ENCODE data around the gene VAV2. TPM values are rescaled to one million over a fixed set of nuclear protein-coding genes. Genes with fewer than 3 reads are reported as not detected.

The VAV2 gene, protein sequence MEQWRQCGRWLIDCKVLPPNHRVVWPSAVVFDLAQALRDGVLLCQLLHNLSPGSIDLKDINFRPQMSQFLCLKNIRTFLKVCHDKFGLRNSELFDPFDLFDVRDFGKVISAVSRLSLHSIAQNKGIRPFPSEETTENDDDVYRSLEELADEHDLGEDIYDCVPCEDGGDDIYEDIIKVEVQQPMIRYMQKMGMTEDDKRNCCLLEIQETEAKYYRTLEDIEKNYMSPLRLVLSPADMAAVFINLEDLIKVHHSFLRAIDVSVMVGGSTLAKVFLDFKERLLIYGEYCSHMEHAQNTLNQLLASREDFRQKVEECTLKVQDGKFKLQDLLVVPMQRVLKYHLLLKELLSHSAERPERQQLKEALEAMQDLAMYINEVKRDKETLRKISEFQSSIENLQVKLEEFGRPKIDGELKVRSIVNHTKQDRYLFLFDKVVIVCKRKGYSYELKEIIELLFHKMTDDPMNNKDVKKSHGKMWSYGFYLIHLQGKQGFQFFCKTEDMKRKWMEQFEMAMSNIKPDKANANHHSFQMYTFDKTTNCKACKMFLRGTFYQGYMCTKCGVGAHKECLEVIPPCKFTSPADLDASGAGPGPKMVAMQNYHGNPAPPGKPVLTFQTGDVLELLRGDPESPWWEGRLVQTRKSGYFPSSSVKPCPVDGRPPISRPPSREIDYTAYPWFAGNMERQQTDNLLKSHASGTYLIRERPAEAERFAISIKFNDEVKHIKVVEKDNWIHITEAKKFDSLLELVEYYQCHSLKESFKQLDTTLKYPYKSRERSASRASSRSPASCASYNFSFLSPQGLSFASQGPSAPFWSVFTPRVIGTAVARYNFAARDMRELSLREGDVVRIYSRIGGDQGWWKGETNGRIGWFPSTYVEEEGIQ
- total RNA-seq (6.7 and 10.8 TPM in 2 replicates), polyA plus RNA-seq (15.3 and 18.3 TPM in 2 replicates)

DNA sequence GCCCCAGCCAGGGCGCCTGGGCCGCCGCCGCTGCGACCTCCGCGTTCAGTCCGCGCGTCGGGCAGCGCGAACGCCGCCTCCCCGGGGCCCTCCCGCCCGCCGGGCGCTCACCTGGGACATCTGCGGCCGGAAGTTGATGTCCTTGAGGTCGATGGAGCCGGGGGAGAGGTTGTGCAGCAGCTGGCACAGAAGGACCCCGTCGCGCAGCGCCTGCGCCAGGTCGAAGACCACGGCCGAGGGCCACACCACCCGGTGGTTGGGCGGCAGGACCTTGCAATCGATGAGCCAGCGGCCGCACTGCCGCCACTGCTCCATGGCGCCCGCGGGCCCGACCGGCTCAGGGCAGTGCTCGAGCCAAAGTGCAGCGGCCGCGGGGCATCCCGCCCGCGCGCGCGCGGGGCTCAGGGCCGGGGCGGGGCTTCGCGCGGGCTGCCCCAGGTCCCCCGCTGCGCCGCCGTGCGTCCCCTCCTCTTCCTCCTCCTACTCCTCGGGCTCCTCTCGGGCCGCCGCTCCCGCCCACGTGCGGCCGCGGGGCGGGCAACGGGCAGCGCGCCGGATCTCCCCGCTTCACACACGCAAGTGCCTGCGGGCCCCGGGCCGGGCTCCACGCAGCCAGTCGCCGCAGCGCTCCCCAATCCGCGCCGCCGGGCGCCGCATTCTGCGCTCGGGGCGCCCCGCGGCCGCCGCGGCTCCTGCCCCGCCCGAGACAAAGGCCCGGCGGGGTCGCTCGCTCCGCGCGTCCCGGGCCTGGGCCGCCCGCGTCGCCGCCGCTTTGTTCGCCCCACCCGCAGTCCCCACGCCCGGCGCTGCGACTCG is at the start of gene VAV2:
VAV2 (minus strand) TSS at position 361 of the 816 bp plus-strand sequence; CDS start at position 315, 46 bp downstream.
- DNase-seq (ENCODE audit: low read depth in 1 of 2, low spot score in 1 of 2) = peak; percentile 72
- H3K27ac ChIP-seq = no peak within 1 kb of the TSS
- no peaks in the 10 kb centered on the region for H3K9me3 ChIP-seq (ENCODE audit: low read depth)
- H3K4me3 ChIP-seq = peak within 1 kb of the TSS; percentile 91
- no peaks in the 10 kb centered on the region for H3K27me3 ChIP-seq
- peaks cover 5% of the 10 kb centered on the region for H3K4me1 ChIP-seq (ENCODE audit: low read depth)
- TF ChIP-seq, protein P1, sequence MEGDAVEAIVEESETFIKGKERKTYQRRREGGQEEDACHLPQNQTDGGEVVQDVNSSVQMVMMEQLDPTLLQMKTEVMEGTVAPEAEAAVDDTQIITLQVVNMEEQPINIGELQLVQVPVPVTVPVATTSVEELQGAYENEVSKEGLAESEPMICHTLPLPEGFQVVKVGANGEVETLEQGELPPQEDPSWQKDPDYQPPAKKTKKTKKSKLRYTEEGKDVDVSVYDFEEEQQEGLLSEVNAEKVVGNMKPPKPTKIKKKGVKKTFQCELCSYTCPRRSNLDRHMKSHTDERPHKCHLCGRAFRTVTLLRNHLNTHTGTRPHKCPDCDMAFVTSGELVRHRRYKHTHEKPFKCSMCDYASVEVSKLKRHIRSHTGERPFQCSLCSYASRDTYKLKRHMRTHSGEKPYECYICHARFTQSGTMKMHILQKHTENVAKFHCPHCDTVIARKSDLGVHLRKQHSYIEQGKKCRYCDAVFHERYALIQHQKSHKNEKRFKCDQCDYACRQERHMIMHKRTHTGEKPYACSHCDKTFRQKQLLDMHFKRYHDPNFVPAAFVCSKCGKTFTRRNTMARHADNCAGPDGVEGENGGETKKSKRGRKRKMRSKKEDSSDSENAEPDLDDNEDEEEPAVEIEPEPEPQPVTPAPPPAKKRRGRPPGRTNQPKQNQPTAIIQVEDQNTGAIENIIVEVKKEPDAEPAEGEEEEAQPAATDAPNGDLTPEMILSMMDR (IDR thresholded peaks at IDR 0.05; ENCODE audit: low read depth, low read length) = no peak
- H3K36me3 ChIP-seq = no peaks in the 10 kb centered on the region

DNA sequence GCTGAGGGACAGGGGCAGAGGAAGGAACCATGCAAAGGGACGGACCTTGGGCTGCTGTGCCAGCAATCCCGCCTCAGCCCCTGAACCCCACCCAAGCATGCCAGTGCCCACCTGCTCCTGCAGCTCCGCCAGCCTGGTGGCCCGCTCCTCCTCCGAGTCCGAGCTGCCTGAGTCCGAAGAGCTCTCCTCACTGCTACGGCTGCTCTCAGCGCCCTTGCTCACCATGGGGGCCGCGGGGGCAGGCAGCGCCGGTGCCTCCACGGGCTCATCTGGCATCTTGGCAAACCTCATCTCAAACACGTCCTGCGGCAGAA is 49.5 kb upstream of the VAV2 start:
- Histone ChIP-seq H3K9me3 (ENCODE audit: low read depth) (no peaks in the 10 kb centered on the region), H3K4me3 (no peak overlapping the region), H3K4me1 (ENCODE audit: low read depth) (no peaks in the 10 kb centered on the region), H3K36me3 (peaks cover 32% of the 10 kb centered on the region), H3K27ac (no peak overlapping the region), H3K27me3 (no peaks in the 10 kb centered on the region)
- no peak for DNase-seq (ENCODE audit: low read depth in 1 of 2, low spot score in 1 of 2)
- TF ChIP-seq, protein P1 (IDR thresholded peaks at IDR 0.05; ENCODE audit: low read depth, low read length) = no peak

DNA sequence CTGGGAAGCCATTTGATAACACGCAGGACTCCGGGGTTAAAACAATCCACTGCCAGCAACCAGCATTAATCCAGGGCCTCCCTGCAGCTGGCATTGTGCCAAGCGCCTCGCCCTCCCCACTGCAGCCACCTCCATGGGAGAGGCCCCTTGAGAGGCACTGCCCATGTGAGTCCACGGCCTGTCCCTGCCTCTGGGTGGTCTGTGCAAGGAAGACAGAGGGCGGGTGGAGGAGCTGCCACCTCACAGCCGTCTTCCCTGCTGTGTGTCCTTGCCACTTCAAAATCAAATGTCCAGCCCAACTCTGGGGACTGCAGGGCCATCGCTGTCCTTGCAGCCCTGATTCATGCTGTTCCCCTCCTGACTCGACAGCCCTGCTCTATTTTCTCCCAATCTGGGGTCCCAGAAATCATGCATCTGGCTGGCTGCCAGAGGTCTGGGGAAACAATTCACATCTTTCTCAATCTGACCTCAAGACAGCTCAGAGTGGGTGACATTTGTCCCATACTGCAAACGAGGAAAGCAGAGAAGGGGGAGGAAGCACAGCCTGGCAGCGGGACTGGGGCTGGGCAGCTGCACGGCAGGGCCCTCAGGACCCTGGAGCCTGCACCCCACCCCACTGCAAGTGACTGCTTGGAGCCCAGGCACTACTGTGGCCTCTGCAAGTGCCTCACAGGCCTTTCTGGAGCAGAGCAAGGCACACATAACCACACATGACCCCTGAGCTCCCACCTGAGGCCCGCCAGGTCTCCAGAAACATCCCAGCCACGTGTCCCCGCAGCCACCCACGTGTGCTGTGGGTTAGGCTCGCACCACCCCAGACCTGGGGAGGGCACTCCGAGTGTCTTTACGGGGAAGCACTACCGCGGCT is 48.9 kb upstream of the VAV2 start:
- no peak overlapping the region for H3K27ac ChIP-seq

DNA sequence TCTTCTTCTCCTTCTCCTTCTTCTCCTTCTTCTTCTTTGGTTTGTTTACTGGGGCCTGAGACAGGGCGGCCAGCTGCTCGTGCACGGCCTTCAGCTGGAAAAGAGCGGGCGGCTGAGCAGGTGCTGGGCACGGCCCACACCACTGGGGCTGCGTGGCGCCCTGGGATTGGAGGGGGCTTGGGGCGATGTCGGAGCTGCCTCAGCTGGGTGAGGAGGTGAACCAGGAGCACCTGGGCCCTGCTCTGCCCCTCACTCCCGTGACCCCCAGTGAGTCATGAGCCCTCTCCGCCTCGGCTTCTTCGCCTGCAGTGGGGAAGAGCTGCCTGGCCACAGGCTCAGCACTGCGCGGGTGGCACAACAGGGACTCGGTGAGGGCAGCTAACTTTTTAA is 48.0 kb upstream of the VAV2 start:
- DNase-seq (ENCODE audit: low read depth in 1 of 2, low spot score in 1 of 2) = no peak
- Histone ChIP-seq H3K27ac (no peak overlapping the region), H3K4me1 (ENCODE audit: low read depth) (no peaks in the 10 kb centered on the region), H3K4me3 (no peak overlapping the region), H3K36me3 (peaks cover 37% of the 10 kb centered on the region), H3K27me3 (no peaks in the 10 kb centered on the region), H3K9me3 (ENCODE audit: low read depth) (no peaks in the 10 kb centered on the region)
- TF ChIP-seq, protein P1 (IDR thresholded peaks at IDR 0.05; ENCODE audit: low read depth, low read length) = no peak

More for the DNA sequence above, 48.9 kb upstream of the VAV2 start:
- peaks cover 37% of the 10 kb centered on the region for H3K36me3 ChIP-seq
- no peaks in the 10 kb centered on the region for H3K9me3 ChIP-seq (ENCODE audit: low read depth)
- no peak overlapping the region for H3K4me3 ChIP-seq
- DNase-seq (ENCODE audit: low read depth in 1 of 2, low spot score in 1 of 2) = no peak
- H3K4me1 ChIP-seq (ENCODE audit: low read depth) = no peaks in the 10 kb centered on the region
- TF ChIP-seq, protein P1 (IDR thresholded peaks at IDR 0.05; ENCODE audit: low read depth, low read length) = no peak
- H3K27me3 ChIP-seq = no peaks in the 10 kb centered on the region

All from cardiac muscle cell (in vitro differentiated cells and primary cell).